Right atrium auricular region (tissue), 2 donors: ENCODE data around the gene PPP3R1. TPM values are rescaled to one million over a fixed set of nuclear protein-coding genes. Genes with fewer than 3 reads are reported as not detected.

Experiments used
- DNase-seq: peaks from one replicate; pipeline ENCODE4 v3.0.0-alpha.2; 2019; ENCODE audit warnings: low spot score
- H3K27ac ChIP-seq, 2 donors: fragments of 200-600 bp; sonication (generic); 1 replicate in 1 of 2; 2 replicates in 1 of 2; pipeline ENCODE4 v1.5.1; 2016 to 2019
- H3K27me3 ChIP-seq, 2 donors: fragments of 200-600 bp; sonication (generic); one replicate each; pipeline versions ENCODE4 v1.5.1 to v1.6.0; 2017 to 2019
- H3K36me3 ChIP-seq: fragments of 200-600 bp; sonication (generic); one replicate; pipeline ENCODE4 v1.5.1; 2016
- H3K4me1 ChIP-seq, 2 donors: fragments of 200-600 bp; sonication (generic); one replicate each; pipeline versions ENCODE4 v1.5.1 to v1.6.0; 2017 to 2019
- H3K4me3 ChIP-seq, 2 donors: fragments of 200-600 bp; sonication (generic); 1 replicate in 1 of 2; 2 replicates in 1 of 2; pipeline ENCODE4 v1.5.1; 2017 to 2019; ENCODE audit warnings: mild to moderate bottlenecking in 1 of 2, moderate library complexity in 1 of 2
- H3K9me3 ChIP-seq, 2 donors: fragments of 200-600 bp; sonication (generic); one replicate each; pipeline ENCODE4 v1.5.1; 2019
- CTCF ChIP-seq, 2 donors: fragments of 200-600 bp; sonication (generic); IDR thresholded peaks; one replicate each; pipeline ENCODE4 v1.5.1; 2019; ENCODE audit warnings: antibody characterized with exemption in 2 of 2
- total RNA-seq, 2 donors: library from RNA; depleted of rRNA; stranded (reverse); fragments of >200 nt; gene quantifications; one replicate each; pipeline ENCODE4 v1.1.0, GENCODE V29; 2016

The PPP3R1 gene
- total RNA-seq, 2 donors from 2014 or later: 16.7 to 18.4 TPM

GRCh38 chr2:68250196-68250595 lies 2.1 kb downstream of the PPP3R1 start:
- H3K36me3 ChIP-seq: no peaks in the 10 kb centered on the region
- H3K4me3 ChIP-seq: peak overlapping the region; percentile 70 to 85
- peak overlapping the region; percentile 88 to 93 for H3K27ac ChIP-seq
- no peak for TF ChIP-seq CTCF (IDR thresholded peaks at IDR 0.05)
- no peak for DNase-seq
- no peaks in the 10 kb centered on the region for H3K9me3 ChIP-seq
- no peaks in the 10 kb centered on the region for H3K27me3 ChIP-seq
- peaks cover 0 to 59% of the 10 kb centered on the region in 2 donors for H3K4me1 ChIP-seq

- H3K4me3 ChIP-seq: no peak overlapping the region
- H3K4me1 ChIP-seq: peaks cover 0 to 58% of the 10 kb centered on the region in 2 donors
- no peaks in the 10 kb centered on the region for H3K27me3 ChIP-seq
- no peak for TF ChIP-seq CTCF (IDR thresholded peaks at IDR 0.05)
- no peaks in the 10 kb centered on the region for H3K36me3 ChIP-seq
- no peak overlapping the region for H3K27ac ChIP-seq
- no peak for DNase-seq
- H3K9me3 ChIP-seq: no peaks in the 10 kb centered on the region
Observed at GRCh38 chr2:68248806-68249205, 3.5 kb downstream of the PPP3R1 start.

- Histone ChIP-seq H3K27ac (no peak overlapping the region), H3K4me1 (peaks cover 0 to 54% of the 10 kb centered on the region in 2 donors), H3K9me3 (no peaks in the 10 kb centered on the region), H3K36me3 (no peaks in the 10 kb centered on the region), H3K27me3 (no peaks in the 10 kb centered on the region), H3K4me3 (no peak overlapping the region)
- DNase-seq: no peak
- TF ChIP-seq CTCF (IDR thresholded peaks at IDR 0.05): no peak
Observed at GRCh38 chr2:68248361-68248760, 4.0 kb downstream of the PPP3R1 start.

GRCh38 chr2:68246396-68246795 lies 5.9 kb downstream of the PPP3R1 start:
- TF ChIP-seq CTCF (IDR thresholded peaks at IDR 0.05): no peak
- Histone ChIP-seq H3K9me3 (no peaks in the 10 kb centered on the region), H3K27ac (no peak overlapping the region), H3K4me1 (peaks cover 0 to 65% of the 10 kb centered on the region in 2 donors), H3K27me3 (no peaks in the 10 kb centered on the region), H3K4me3 (no peak overlapping the region), H3K36me3 (no peaks in the 10 kb centered on the region)
- DNase-seq: no peak

- Histone ChIP-seq H3K36me3 (no peaks in the 10 kb centered on the region), H3K4me3 (no peak overlapping the region), H3K4me1 (peaks cover 0 to 71% of the 10 kb centered on the region in 2 donors), H3K9me3 (no peaks in the 10 kb centered on the region), H3K27me3 (no peaks in the 10 kb centered on the region), H3K27ac (no peak overlapping the region)
- TF ChIP-seq CTCF (IDR thresholded peaks at IDR 0.05): no peak
- DNase-seq: no peak
Observed at GRCh38 chr2:68245672-68246071, 6.7 kb downstream of the PPP3R1 start.

- no peak for DNase-seq
- no peak for TF ChIP-seq CTCF (IDR thresholded peaks at IDR 0.05)
- Histone ChIP-seq H3K4me3 (no peak overlapping the region), H3K9me3 (no peaks in the 10 kb centered on the region), H3K4me1 (peaks cover 0 to 70% of the 10 kb centered on the region in 2 donors), H3K27ac (no peak overlapping the region), H3K27me3 (no peaks in the 10 kb centered on the region), H3K36me3 (no peaks in the 10 kb centered on the region)
Observed at GRCh38 chr2:68245066-68245465, 7.3 kb downstream of the PPP3R1 start.
